HCT116 (cell line): ENCODE results near the gene LHPP. TPM values are rescaled to one million over a fixed set of nuclear protein-coding genes. Genes with fewer than 3 reads are reported as not detected.

Source experiments
- ATAC-seq: fragments of 200-7000 bp; cut with Tn5 transposase; 2 replicates; pipeline ENCODE4 v1.9.1; 2020; ENCODE audit warnings: mild to moderate bottlenecking, moderate library complexity
- BruUV-seq: library from RNA; stranded (reverse); fragments of 400-500 nt; replicated peaks from 2 replicates; lab custom pipeline; 2021; lab: Mats Ljungman, UMichigan
- CTCF ChIA-PET: fragments of 300-600 bp; sonication (Branson Sonifier 250); formaldehyde crosslinking; loops from one replicate; lab custom pipeline; 2021; ENCODE audit warnings: antibody characterized with exemption; lab: Charles Lee
- POLR2A ChIA-PET: fragments of 300-600, 350-600 bp; sonication (Branson Sonifier 250); formaldehyde crosslinking; loops from one replicate; lab custom pipeline; 2021; ENCODE audit warnings: antibody characterized with exemption; lab: Charles Lee
- RAD21 ChIA-PET, 2 experiments: fragments of 300-600 bp; sonication (Branson Sonifier 250); formaldehyde crosslinking; loops; one replicate each; lab custom pipeline; 2023; ENCODE audit warnings: low total read pairs in 2 of 2; ENCODE audit not compliant: uncharacterized antibody in 2 of 2, unreplicated experiment in 2 of 2, low non-redundant PET in 1 of 2; lab: Charles Lee
- DNase-seq: peaks from one replicate; pipeline ENCODE4 v3.0.0-alpha.2; 2010; ENCODE audit warnings: low read depth, low spot score
- H2AFZ ChIP-seq: fragments of 200-600 bp; shearing (Covaris generic), sonication (generic); 2 replicates; pipeline ENCODE4 v1.6.1; 2017; ENCODE audit warnings: low read depth, mixed run types, mixed read lengths, antibody characterized with exemption, low read length; ENCODE audit not compliant: poor library complexity, severe bottlenecking
- H3K27ac ChIP-seq: 2 replicates; pipeline ENCODE4 v1.5.1; 2012; ENCODE audit warnings: low read depth, low read length
- H3K27me3 ChIP-seq: fragments of 200-600 bp; sonication (generic); 2 replicates; pipeline ENCODE4 v1.6.1; 2016; ENCODE audit warnings: mixed run types, low read length, mixed read lengths; ENCODE audit not compliant: insufficient read depth
- H3K36me3 ChIP-seq, 2 experiments: fragments of 200-500 bp in 1 of 2; fragments of 200-600 bp in 1 of 2; sonication (Bioruptor generic) in 1 of 2; sonication (generic) in 1 of 2; 2 replicates each; pipeline versions ENCODE4 v1.5.1 to v1.6.1; 2014 to 2016; ENCODE audit warnings: low read length in 2 of 2, inconsistent platforms in 1 of 2, mixed read lengths in 1 of 2, mixed run types in 1 of 2; ENCODE audit not compliant: insufficient read depth in 2 of 2, control insufficient read depth in 1 of 2
- H3K4me1 ChIP-seq, 2 experiments: fragments of 200-600 bp in 1 of 2; sonication (generic) in 1 of 2; 2 replicates each; pipeline versions ENCODE4 v1.5.1 to v1.6.1; 2012 to 2017; ENCODE audit warnings: low read length in 2 of 2, inconsistent platforms in 1 of 2, mild to moderate bottlenecking in 1 of 2, mixed read lengths in 1 of 2, mixed run types in 1 of 2, moderate library complexity in 1 of 2; ENCODE audit not compliant: insufficient read depth in 2 of 2, control insufficient read depth in 1 of 2
- H3K4me2 ChIP-seq: fragments of 200-600 bp; sonication (generic); 2 replicates; pipeline ENCODE4 v1.6.1; 2017; ENCODE audit warnings: mixed run types, low read length, mixed read lengths
- H3K4me3 ChIP-seq, 2 experiments: fragments of 200-600 bp in 1 of 2; sonication (generic) in 1 of 2; replicated peaks in 1 of 2; 2 replicates each; pipeline ENCODE4 v1.5.1; 2011 to 2016; ENCODE audit warnings: low read length in 2 of 2, control low read depth in 1 of 2, low read depth in 1 of 2, mild to moderate bottlenecking in 1 of 2, mixed read lengths in 1 of 2, mixed run types in 1 of 2
- H3K79me2 ChIP-seq: fragments of 200-600 bp; sonication (generic); 2 replicates; pipeline ENCODE4 v1.6.1; 2017; ENCODE audit warnings: mild to moderate bottlenecking, mixed run types, low read length, moderate library complexity, mixed read lengths; ENCODE audit not compliant: insufficient read depth
- H3K9ac ChIP-seq: fragments of 200-600 bp; sonication (generic); 2 replicates; pipeline ENCODE4 v1.6.1; 2016; ENCODE audit warnings: low read length, mixed read lengths
- H3K9me2 ChIP-seq: fragments of 200-600 bp; sonication (generic), shearing (Covaris generic); 2 replicates; pipeline ENCODE4 v1.6.1; 2017; ENCODE audit warnings: mixed run types, mild to moderate bottlenecking, moderate library complexity; ENCODE audit not compliant: insufficient read depth
- H3K9me3 ChIP-seq, 2 experiments: fragments of 200-500 bp in 1 of 2; fragments of 200-600 bp in 1 of 2; sonication (Bioruptor generic) in 1 of 2; sonication (generic) in 1 of 2; 2 replicates each; pipeline ENCODE4 v1.6.1; 2014 to 2017; ENCODE audit warnings: low read length in 2 of 2, mixed read lengths in 2 of 2, inconsistent platforms in 1 of 2, low read depth in 1 of 2, mild to moderate bottlenecking in 1 of 2, mixed run types in 1 of 2, moderate library complexity in 1 of 2; ENCODE audit not compliant: control insufficient read depth in 1 of 2, insufficient read depth in 1 of 2
- H4K20me1 ChIP-seq: fragments of 200-600 bp; sonication (generic), shearing (Covaris generic); 2 replicates; pipeline ENCODE4 v1.6.1; 2017; ENCODE audit warnings: mixed run types, mild to moderate bottlenecking, moderate library complexity; ENCODE audit not compliant: insufficient read depth
- CBX3 ChIP-seq: IDR thresholded peaks from 2 replicates; pipeline ENCODE4 v1.6.1; 2012; ENCODE audit warnings: low read depth
- CEBPB ChIP-seq: IDR thresholded peaks from 2 replicates; pipeline ENCODE4 v1.6.1; 2012; ENCODE audit warnings: low read depth
- EGR1 ChIP-seq: IDR thresholded peaks from 2 replicates; pipeline ENCODE4 v1.6.1; 2012; ENCODE audit warnings: low read depth
- EZH2 ChIP-seq: fragments of 200-600 bp; sonication (generic); IDR thresholded peaks from 2 replicates; pipeline ENCODE4 v1.6.1; 2017; ENCODE audit warnings: antibody characterized with exemption, mixed run types
- EZH2phosphoT487 ChIP-seq: fragments of 200-600 bp; IDR thresholded peaks from 2 replicates; pipeline ENCODE4 v1.6.1; 2018; ENCODE audit warnings: antibody characterized with exemption, borderline replicate concordance
- FOSL1 ChIP-seq: IDR thresholded peaks from 2 replicates; pipeline ENCODE4 v1.6.1; 2012; ENCODE audit warnings: low read depth
- JUND ChIP-seq: IDR thresholded peaks from 2 replicates; pipeline ENCODE4 v1.6.1; 2012
- POLR2A ChIP-seq: IDR thresholded peaks from 2 replicates; pipeline ENCODE4 v1.7.0; 2011; ENCODE audit warnings: borderline replicate concordance; ENCODE audit not compliant: insufficient read depth, insufficient read length; ENCODE audit errors: extremely low read depth
- RAD21 ChIP-seq: IDR thresholded peaks from 2 replicates; pipeline ENCODE4 v1.6.1; 2012; ENCODE audit warnings: low read depth, mild to moderate bottlenecking
- SIN3A ChIP-seq: IDR thresholded peaks from 2 replicates; pipeline ENCODE4 v1.6.1; 2012; ENCODE audit warnings: low read depth
- ZNF274 ChIP-seq: fragments of 200-500 bp; sonication (Bioruptor generic); IDR thresholded peaks from 2 replicates; pipeline ENCODE4 v1.6.1; 2014; ENCODE audit warnings: mild to moderate bottlenecking, low read depth, low read length, inconsistent platforms
- intact Hi-C: fragments of 100-400 bp; cut with micrococcal nuclease; formaldehyde crosslinking; loops from 2 replicates; pipeline ENCODE4 v1.10.0; 2022
- total RNA-seq: library from RNA; stranded (reverse); gene quantifications from one replicate; pipeline ENCODE4 v1.2.1, GENCODE V29; 2021; ENCODE audit not compliant: unreplicated experiment
- TF ChIP-seq, protein P1 (sequence below): IDR thresholded peaks from 2 replicates; pipeline ENCODE4 v1.6.1; 2012
- TF ChIP-seq, protein P2 (sequence below): IDR thresholded peaks from 2 replicates; pipeline ENCODE4 v1.6.1; 2011; ENCODE audit warnings: mild to moderate bottlenecking, low read length, moderate library complexity; ENCODE audit not compliant: insufficient replicate concordance; ENCODE audit errors: extremely low read depth
- TF ChIP-seq, protein P3 (sequence below), 3 experiments: fragments of 200-600 bp in 1 of 3; sonication (generic) in 1 of 3; IDR thresholded peaks in 2 of 3; conservative IDR thresholded peaks in 1 of 3; 2 replicates each; pipeline ENCODE4 v1.5.1; 2012 to 2017; ENCODE audit warnings: low read depth in 2 of 3, low read length in 2 of 3, antibody characterized with exemption in 1 of 3, borderline replicate concordance in 1 of 3, control low read depth in 1 of 3, mild to moderate bottlenecking in 1 of 3, mixed read lengths in 1 of 3, mixed run types in 1 of 3, moderate library complexity in 1 of 3; ENCODE audit not compliant: insufficient read depth in 1 of 3
- TF ChIP-seq, protein P4 (sequence below): IDR thresholded peaks from 2 replicates; pipeline ENCODE4 v1.6.1; 2012; ENCODE audit warnings: low read depth
- TF ChIP-seq, protein P5 (sequence below): IDR thresholded peaks from 2 replicates; pipeline ENCODE4 v1.6.1; 2012

The LHPP gene
- total RNA-seq, 1 experiment from 2014 or later, result 45.8 TPM

DNA sequence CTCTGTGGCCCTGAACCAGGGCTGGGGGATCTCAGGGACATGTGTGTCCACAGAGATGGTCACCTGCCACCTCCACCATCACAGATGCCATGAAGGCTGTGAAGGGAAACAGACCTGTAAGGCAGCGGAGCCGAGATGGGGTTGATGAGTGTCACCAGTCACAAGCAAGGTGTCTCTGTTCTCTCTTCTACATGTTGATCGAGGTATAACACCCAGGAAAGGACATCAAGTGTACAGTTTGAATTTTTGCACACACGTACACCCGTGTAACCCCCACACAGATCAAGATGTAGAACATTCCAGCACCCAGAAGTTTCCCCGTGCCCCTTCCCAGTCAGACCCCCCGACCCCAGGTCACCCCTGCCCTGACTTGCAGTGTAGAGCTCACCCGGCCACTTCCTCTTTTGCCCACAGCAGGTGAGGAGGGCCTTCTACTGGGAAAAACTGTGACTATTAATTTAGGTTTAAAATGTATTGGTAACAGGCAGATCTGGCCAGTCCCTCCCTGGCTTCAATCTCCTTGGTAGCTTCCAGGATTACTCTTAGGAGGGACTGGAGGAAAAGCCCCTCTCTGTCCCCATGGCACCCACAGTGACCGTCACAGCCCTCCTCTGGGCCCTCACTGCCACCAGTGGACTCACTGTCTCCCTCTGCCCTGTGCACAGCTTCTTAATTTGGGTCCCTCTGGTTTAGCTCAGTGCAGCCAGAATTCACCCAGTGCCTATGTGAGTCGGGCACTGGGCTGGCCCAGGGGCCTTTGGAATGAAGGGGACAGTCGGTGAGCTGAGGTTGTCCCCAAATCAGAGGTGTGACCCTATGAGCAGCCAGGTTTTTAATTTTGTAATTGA is 108.2 kb downstream of the LHPP start:
- H3K79me2 ChIP-seq, result no peaks in the 10 kb centered on the region
- H4K20me1 ChIP-seq, result no peaks in the 10 kb centered on the region
- no peak overlapping the region for H2AFZ ChIP-seq
- ATAC-seq (no peak), DNase-seq (no peak)
- H3K9ac ChIP-seq, result no peak overlapping the region
- H3K9me3 ChIP-seq, result no peaks in the 10 kb centered on the region
- TF ChIP-seq CEBPB (no peak), EGR1 (no peak), SIN3A (no peak), POLR2A (no peak), FOSL1 (no peak), EZH2phosphoT487 (no peak), JUND (no peak), RAD21 (no peak), EZH2 (no peak), ZNF274 (no peak), CBX3 (no peak)
- TF ChIP-seq, protein P1, sequence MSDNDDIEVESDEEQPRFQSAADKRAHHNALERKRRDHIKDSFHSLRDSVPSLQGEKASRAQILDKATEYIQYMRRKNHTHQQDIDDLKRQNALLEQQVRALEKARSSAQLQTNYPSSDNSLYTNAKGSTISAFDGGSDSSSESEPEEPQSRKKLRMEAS, result no peak
- TF ChIP-seq, protein P2, sequence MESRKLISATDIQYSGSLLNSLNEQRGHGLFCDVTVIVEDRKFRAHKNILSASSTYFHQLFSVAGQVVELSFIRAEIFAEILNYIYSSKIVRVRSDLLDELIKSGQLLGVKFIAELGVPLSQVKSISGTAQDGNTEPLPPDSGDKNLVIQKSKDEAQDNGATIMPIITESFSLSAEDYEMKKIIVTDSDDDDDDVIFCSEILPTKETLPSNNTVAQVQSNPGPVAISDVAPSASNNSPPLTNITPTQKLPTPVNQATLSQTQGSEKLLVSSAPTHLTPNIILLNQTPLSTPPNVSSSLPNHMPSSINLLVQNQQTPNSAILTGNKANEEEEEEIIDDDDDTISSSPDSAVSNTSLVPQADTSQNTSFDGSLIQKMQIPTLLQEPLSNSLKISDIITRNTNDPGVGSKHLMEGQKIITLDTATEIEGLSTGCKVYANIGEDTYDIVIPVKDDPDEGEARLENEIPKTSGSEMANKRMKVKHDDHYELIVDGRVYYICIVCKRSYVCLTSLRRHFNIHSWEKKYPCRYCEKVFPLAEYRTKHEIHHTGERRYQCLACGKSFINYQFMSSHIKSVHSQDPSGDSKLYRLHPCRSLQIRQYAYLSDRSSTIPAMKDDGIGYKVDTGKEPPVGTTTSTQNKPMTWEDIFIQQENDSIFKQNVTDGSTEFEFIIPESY, result no peak
- TF ChIP-seq, protein P3, sequence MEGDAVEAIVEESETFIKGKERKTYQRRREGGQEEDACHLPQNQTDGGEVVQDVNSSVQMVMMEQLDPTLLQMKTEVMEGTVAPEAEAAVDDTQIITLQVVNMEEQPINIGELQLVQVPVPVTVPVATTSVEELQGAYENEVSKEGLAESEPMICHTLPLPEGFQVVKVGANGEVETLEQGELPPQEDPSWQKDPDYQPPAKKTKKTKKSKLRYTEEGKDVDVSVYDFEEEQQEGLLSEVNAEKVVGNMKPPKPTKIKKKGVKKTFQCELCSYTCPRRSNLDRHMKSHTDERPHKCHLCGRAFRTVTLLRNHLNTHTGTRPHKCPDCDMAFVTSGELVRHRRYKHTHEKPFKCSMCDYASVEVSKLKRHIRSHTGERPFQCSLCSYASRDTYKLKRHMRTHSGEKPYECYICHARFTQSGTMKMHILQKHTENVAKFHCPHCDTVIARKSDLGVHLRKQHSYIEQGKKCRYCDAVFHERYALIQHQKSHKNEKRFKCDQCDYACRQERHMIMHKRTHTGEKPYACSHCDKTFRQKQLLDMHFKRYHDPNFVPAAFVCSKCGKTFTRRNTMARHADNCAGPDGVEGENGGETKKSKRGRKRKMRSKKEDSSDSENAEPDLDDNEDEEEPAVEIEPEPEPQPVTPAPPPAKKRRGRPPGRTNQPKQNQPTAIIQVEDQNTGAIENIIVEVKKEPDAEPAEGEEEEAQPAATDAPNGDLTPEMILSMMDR (IDR thresholded peaks at IDR 0.05 in 2 of 3, conservative IDR thresholded peaks at IDR 0.05 in 1 of 3; ENCODE audit: borderline replicate concordance in 1 of 3, insufficient read depth in 1 of 3, low read depth in 2 of 3, low read length in 2 of 3), result no peak
- TF ChIP-seq, protein P4, sequence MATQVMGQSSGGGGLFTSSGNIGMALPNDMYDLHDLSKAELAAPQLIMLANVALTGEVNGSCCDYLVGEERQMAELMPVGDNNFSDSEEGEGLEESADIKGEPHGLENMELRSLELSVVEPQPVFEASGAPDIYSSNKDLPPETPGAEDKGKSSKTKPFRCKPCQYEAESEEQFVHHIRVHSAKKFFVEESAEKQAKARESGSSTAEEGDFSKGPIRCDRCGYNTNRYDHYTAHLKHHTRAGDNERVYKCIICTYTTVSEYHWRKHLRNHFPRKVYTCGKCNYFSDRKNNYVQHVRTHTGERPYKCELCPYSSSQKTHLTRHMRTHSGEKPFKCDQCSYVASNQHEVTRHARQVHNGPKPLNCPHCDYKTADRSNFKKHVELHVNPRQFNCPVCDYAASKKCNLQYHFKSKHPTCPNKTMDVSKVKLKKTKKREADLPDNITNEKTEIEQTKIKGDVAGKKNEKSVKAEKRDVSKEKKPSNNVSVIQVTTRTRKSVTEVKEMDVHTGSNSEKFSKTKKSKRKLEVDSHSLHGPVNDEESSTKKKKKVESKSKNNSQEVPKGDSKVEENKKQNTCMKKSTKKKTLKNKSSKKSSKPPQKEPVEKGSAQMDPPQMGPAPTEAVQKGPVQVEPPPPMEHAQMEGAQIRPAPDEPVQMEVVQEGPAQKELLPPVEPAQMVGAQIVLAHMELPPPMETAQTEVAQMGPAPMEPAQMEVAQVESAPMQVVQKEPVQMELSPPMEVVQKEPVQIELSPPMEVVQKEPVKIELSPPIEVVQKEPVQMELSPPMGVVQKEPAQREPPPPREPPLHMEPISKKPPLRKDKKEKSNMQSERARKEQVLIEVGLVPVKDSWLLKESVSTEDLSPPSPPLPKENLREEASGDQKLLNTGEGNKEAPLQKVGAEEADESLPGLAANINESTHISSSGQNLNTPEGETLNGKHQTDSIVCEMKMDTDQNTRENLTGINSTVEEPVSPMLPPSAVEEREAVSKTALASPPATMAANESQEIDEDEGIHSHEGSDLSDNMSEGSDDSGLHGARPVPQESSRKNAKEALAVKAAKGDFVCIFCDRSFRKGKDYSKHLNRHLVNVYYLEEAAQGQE, result no peak
- TF ChIP-seq, protein P5, sequence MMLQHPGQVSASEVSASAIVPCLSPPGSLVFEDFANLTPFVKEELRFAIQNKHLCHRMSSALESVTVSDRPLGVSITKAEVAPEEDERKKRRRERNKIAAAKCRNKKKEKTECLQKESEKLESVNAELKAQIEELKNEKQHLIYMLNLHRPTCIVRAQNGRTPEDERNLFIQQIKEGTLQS, result no peak
- no peaks in the 10 kb centered on the region for H3K27me3 ChIP-seq
- H3K9me2 ChIP-seq, result no peaks in the 10 kb centered on the region
- CTCF ChIA-PET, result no interaction called here
- no peak overlapping the region for H3K4me3 ChIP-seq
- BruUV-seq, result no TSS peak
- RAD21 ChIA-PET, result no interaction called here
- POLR2A ChIA-PET, result no interaction called here
- peaks cover 7% of the 10 kb centered on the region in 2 experiments; a peak in 3 of 4 replicates for H3K4me1 ChIP-seq
- H3K36me3 ChIP-seq, result no peaks in the 10 kb centered on the region
- H3K27ac ChIP-seq, result no peak overlapping the region
- intact Hi-C loops, result no loop called here
- no peak overlapping the region for H3K4me2 ChIP-seq
